OCI-LY1 (cell line): ENCODE data around the gene SORCS3.

ENCODE experiments used
- EZH2 ChIP-seq: fragments of 200-600 bp; sonication (generic), shearing (Covaris generic); IDR thresholded peaks from 2 replicates; pipeline ENCODE4 v1.8.0; 2017; ENCODE audit warnings: borderline replicate concordance, mixed run types, mild to moderate bottlenecking, antibody characterized with exemption, low read length, moderate library complexity, mixed read lengths
- TF ChIP-seq, protein P1 (sequence below): fragments of 200-600 bp; sonication (generic), shearing (Covaris generic); IDR thresholded peaks from 2 replicates; pipeline ENCODE4 v1.5.1; 2017; ENCODE audit warnings: mild to moderate bottlenecking, antibody characterized with exemption, low read length, moderate library complexity, mixed read lengths

DNA sequence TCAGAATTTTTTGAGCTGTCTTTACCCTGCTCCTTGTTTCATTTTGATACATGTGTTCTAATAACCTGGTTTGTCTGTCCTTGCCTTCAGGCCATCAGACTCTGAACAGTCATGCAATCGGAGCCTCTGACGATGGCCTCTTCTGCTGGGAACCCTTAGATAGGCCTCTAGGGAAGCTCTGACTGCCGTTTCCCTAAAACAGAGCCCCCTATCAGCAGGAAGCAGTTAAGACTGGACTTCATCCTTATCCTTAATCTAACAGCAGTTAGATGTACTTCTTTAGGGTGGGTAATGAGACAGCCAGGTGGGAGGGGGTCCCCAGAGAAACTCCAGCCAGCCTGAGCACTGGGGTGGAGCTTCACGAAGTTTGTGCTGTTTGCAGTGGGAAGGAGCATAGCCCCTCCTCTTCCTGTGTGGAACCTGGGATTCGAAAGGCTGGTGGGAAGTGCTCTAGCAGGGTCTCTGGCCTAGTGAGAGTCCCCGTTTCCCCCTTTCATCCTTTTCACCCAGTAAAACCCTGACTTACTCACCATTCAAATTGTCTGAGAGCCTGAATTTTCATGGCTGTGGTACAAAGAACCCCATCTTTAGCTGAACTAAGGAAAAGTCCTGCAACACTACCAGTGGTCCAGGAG lies 28.4 kb upstream of the SORCS3 start:
- TF ChIP-seq, protein P1, sequence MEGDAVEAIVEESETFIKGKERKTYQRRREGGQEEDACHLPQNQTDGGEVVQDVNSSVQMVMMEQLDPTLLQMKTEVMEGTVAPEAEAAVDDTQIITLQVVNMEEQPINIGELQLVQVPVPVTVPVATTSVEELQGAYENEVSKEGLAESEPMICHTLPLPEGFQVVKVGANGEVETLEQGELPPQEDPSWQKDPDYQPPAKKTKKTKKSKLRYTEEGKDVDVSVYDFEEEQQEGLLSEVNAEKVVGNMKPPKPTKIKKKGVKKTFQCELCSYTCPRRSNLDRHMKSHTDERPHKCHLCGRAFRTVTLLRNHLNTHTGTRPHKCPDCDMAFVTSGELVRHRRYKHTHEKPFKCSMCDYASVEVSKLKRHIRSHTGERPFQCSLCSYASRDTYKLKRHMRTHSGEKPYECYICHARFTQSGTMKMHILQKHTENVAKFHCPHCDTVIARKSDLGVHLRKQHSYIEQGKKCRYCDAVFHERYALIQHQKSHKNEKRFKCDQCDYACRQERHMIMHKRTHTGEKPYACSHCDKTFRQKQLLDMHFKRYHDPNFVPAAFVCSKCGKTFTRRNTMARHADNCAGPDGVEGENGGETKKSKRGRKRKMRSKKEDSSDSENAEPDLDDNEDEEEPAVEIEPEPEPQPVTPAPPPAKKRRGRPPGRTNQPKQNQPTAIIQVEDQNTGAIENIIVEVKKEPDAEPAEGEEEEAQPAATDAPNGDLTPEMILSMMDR, result no peak
- no peak for TF ChIP-seq EZH2
